ENCODE measurements around the gene SUV39H2. TPM values are rescaled to one million over a fixed set of nuclear protein-coding genes. Genes with fewer than 3 reads are reported as not detected.
"Not testable (repeated sequence)": the region's sequence is repeated elsewhere in the genome, so short reads cannot be mapped to it uniquely, and the experiment has no call there.

SUV39H2 gene
- total RNA-seq, 2 experiments from 2014 or later: 43.8 to 46.0 TPM

- Mint-ChIP-seq H3K9me3 (peaks cover 4% of the 10 kb centered on the region), H3K27me3 (no peaks in the 10 kb centered on the region), H3K27ac (no peak overlapping the region), H3K4me3 (no peak overlapping the region), H3K36me3 (peaks cover 56% of the 10 kb centered on the region), H3K4me1 (peaks cover 6% of the 10 kb centered on the region)
- DNase-seq: no peak
Observed at GRCh38 chr10:14905890-14906289, 27.2 kb downstream of the SUV39H2 start.

DNA sequence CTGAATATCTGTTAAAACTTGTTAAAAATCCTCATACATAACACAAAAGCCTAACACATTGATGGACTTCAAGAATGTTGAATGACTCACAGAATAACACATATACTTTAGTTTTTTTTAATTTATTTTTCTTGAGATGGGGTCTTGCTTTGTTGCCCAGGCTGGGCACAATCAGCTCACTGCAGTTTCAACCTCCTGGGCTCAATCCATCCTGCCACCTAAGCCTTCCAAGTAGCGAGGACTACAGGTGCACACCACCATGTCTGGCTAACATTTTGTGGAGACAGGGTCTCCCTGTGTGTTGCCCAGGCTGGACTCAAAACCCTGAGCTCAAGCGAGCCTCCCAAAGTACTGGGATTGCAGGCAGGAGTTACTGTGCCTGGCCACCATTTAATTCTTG, 28.1 kb downstream of the SUV39H2 start:
- Mint-ChIP-seq H3K4me3 (no peak overlapping the region), H3K27me3 (no peaks in the 10 kb centered on the region), H3K27ac (no peak overlapping the region), H3K4me1 (peaks cover 6% of the 10 kb centered on the region), H3K9me3 (peaks cover 4% of the 10 kb centered on the region), H3K36me3 (peaks cover 64% of the 10 kb centered on the region)
- DNase-seq: no peak

DNA sequence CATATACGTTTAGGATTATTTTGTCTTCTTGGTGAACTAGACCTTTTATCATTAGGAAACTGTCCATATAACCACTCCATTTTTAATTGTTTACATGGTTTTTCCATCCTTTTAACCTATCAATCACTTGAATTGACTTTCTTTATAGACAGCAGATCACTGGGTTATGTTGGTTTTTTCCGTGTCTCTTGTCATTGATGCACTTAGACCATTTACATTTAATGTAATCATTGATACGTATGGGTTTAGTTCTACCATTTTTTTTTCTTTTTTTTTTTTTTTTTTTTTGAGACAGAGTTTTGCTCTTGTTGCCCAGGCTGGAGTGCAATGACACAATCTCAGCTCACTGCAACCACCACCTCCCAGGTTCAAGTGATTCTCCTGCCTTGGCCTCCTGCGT, 28.9 kb downstream of the SUV39H2 start:
- not testable (repeated sequence) for H3K9me3 Mint-ChIP-seq, H3K27ac Mint-ChIP-seq, H3K4me1 Mint-ChIP-seq, H3K27me3 Mint-ChIP-seq, DNase-seq, H3K4me3 Mint-ChIP-seq
- peaks cover 67% of the 10 kb centered on the region for H3K36me3 Mint-ChIP-seq

DNA sequence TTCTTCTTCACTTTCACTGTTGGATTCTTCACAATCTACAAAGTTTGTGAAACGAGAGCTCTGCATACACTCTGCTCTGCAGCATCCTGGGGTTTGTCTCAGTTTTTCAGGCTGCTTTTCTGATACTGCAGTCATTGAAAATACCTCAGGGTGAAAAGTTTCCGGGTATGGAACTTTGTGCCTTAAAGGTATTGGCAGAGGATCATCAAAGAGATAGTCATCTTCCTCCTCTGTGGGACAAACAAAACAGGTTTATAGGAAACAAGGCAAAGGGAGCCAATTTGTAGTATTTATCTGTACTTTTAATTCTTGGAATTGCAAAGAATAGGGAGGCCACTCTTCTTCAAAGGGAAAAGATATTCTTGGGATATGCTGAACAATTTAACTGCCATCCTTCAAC, 30.4 kb downstream of the SUV39H2 start:
- no peak for DNase-seq
- Mint-ChIP-seq H3K4me3 (no peak overlapping the region), H3K36me3 (peaks cover 79% of the 10 kb centered on the region), H3K27me3 (no peaks in the 10 kb centered on the region), H3K9me3 (peaks cover 4% of the 10 kb centered on the region), H3K4me1 (peaks cover 6% of the 10 kb centered on the region), H3K27ac (no peak overlapping the region)

DNA sequence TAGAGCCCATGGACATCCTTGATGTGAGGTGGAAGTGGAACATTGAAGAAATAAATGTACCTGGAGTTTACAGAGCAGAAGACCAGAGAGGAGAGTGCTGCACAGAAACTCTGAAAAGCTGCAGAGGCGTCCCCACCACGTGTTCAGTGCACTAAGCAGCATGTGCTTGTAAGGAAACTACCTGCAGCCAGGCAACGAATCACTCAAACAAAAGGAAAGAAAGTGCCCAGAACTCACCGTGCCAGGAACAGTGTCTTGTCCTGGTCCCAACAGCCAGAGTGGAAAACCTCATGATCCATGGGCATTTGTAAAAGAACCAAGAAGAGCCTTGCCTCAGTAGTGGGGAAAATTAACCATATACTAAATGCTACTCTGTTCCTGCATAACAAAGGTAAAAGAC, 32.3 kb downstream of the SUV39H2 start:
- Mint-ChIP-seq H3K9me3 (peaks cover 4% of the 10 kb centered on the region), H3K4me1 (peaks cover 6% of the 10 kb centered on the region), H3K4me3 (no peak overlapping the region), H3K36me3 (peaks cover 79% of the 10 kb centered on the region), H3K27ac (peak overlapping the region; percentile 1), H3K27me3 (no peaks in the 10 kb centered on the region)
- no peak for DNase-seq

DNA sequence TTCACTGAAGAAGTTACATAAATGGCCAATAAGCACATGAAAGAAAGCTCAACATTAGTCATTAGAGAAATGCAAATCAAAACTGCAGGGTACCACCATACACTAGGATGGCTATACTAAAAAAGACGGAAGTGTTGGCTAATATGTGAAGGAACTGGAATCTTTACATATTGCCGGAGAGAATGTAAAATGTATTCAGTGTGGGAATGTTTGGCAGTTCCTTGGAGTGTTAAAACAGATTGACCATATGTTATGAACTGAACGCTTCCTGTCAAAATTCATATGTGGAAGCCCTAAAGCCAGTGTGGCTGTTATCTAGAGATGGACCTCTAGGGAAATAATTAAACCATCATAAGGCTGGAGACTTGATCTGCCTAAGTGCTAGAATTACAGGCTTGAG, 33.1 kb downstream of the SUV39H2 start:
- H3K27me3 Mint-ChIP-seq: no peaks in the 10 kb centered on the region
- peaks cover 8% of the 10 kb centered on the region for H3K9me3 Mint-ChIP-seq
- no peak overlapping the region for H3K4me3 Mint-ChIP-seq
- H3K27ac Mint-ChIP-seq: no peak overlapping the region
- peaks cover 6% of the 10 kb centered on the region for H3K4me1 Mint-ChIP-seq
- peaks cover 85% of the 10 kb centered on the region for H3K36me3 Mint-ChIP-seq
- DNase-seq: no peak

DNA sequence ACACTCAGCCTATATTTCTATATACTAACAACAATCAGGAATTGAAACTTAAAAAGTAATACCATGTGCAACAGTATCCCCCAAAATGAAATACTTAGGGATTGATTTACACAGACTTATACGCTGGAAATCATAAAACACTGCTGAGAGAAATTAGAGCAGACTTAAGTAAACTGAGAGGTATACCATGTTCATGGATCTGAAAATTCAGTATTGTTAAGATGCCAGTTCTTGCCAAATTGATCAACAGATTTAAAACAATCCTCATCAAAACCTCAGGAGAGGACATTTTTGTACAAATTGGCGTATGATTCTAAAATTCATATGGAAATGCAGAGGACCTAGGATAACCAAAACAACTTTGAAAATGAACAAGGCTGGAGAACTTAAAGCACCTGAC, 37.9 kb downstream of the SUV39H2 start:
- Mint-ChIP-seq H3K27me3 (no peaks in the 10 kb centered on the region), H3K4me3 (no peak overlapping the region), H3K9me3 (peaks cover 10% of the 10 kb centered on the region), H3K4me1 (peaks cover 13% of the 10 kb centered on the region), H3K36me3 (peaks cover 87% of the 10 kb centered on the region), H3K27ac (no peak overlapping the region)
- no peak for DNase-seq

- Mint-ChIP-seq H3K4me3 (no peak overlapping the region), H3K27me3 (no peaks in the 10 kb centered on the region), H3K27ac (no peak overlapping the region), H3K36me3 (peaks cover 88% of the 10 kb centered on the region), H3K9me3 (peaks cover 10% of the 10 kb centered on the region), H3K4me1 (peaks cover 13% of the 10 kb centered on the region)
- no peak for DNase-seq
Observed at GRCh38 chr10:14917827-14918226, 39.2 kb downstream of the SUV39H2 start.

DNA sequence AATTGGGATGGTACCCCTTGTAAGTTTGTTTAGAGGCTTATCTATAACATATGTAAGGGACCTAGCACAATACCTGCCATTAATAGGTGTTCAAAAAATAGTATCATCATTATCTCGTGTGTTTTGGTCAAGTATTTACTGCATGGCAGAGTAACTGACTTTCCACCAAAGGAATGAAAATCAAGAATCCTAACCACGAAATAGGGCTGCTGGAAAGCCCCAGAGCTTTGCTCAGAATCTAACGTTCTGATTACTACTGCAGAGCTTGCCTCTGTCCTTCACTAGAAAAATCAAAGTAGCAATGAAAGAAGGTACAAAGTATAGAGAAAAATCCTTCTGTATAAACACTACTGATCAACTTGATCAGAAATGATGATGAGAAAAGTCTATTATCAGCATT, 40.3 kb downstream of the SUV39H2 start:
- peaks cover 79% of the 10 kb centered on the region for H3K36me3 Mint-ChIP-seq
- DNase-seq: no peak
- peaks cover 13% of the 10 kb centered on the region for H3K4me1 Mint-ChIP-seq
- H3K27me3 Mint-ChIP-seq: no peaks in the 10 kb centered on the region
- H3K4me3 Mint-ChIP-seq: no peak overlapping the region
- H3K9me3 Mint-ChIP-seq: peaks cover 10% of the 10 kb centered on the region
- no peak overlapping the region for H3K27ac Mint-ChIP-seq

DNA sequence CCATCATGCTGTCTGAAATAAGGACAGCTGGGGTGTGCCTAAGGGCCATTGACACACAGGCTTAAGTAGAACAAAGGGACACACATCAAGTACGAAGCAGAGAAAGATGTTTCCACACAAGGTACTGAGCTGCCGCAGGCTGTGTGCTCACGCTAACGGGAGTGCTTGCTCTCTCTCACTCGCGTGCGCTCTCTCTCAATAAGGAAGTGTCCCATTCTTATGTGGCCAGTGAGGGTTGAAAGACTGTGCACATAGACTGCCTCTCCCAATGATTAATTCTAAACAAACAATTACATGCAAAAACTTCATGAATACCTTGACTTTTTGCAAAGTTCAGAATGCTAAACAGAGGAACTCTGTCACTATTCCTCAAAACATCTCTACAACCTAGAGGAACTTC, 45.3 kb downstream of the SUV39H2 start:
- H3K4me3 Mint-ChIP-seq: no peak overlapping the region
- peaks cover 59% of the 10 kb centered on the region for H3K36me3 Mint-ChIP-seq
- no peak overlapping the region for H3K27ac Mint-ChIP-seq
- no peak for DNase-seq
- H3K27me3 Mint-ChIP-seq: no peaks in the 10 kb centered on the region
- no peaks in the 10 kb centered on the region for H3K9me3 Mint-ChIP-seq
- H3K4me1 Mint-ChIP-seq: peaks cover 8% of the 10 kb centered on the region

DNA sequence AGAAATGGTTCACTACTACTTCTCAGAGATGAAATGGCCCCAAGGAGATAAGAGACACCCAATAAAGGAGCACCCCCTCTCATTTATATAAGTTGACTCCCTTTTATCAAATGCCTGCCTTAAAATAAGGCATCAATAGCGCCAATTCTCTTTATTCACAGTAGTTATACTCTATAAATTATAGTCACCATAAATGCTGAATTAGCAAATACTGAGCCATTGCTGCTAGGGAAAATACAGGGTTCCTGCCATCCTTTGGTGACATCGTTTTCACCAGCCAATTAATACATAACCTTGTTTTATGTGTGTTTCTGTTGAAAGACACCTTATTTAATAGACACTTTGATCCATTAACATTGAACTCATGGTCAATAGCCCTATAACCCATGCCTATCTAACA, 46.6 kb downstream of the SUV39H2 start:
- Mint-ChIP-seq H3K4me3 (no peak overlapping the region), H3K36me3 (peaks cover 48% of the 10 kb centered on the region), H3K27me3 (no peaks in the 10 kb centered on the region), H3K27ac (no peak overlapping the region), H3K9me3 (no peaks in the 10 kb centered on the region), H3K4me1 (peaks cover 3% of the 10 kb centered on the region)
- no peak for DNase-seq

DNA sequence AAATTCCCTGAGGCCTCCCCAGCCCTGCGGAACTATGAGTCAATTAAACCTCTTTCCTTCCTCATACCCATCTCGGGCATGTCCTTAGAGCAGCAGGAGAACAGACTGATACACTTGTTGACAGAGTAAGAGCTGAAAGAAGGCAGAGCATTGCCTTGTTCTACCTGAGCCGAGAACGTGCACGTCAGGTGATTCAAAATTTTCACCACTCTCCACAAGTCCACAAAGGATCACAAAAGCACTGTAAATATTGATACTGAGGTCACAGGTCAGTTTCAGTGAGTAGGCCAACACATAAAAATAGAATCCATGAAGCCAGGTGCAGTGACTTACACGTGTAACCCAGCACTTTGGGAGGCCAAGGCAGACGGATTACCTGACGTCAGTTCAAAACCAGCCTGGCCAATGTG, 47.4 kb downstream of the SUV39H2 start:
- no peaks in the 10 kb centered on the region for H3K27me3 Mint-ChIP-seq
- no peak for DNase-seq
- H3K9me3 Mint-ChIP-seq: no peaks in the 10 kb centered on the region
- peaks cover 3% of the 10 kb centered on the region for H3K4me1 Mint-ChIP-seq
- H3K27ac Mint-ChIP-seq: no peak overlapping the region
- no peak overlapping the region for H3K4me3 Mint-ChIP-seq
- H3K36me3 Mint-ChIP-seq: peaks cover 41% of the 10 kb centered on the region

- no peak overlapping the region for H3K4me3 Mint-ChIP-seq
- no peak overlapping the region for H3K27ac Mint-ChIP-seq
- H3K36me3 Mint-ChIP-seq: peaks cover 37% of the 10 kb centered on the region
- DNase-seq: no peak
- peaks cover 3% of the 10 kb centered on the region for H3K4me1 Mint-ChIP-seq
- no peaks in the 10 kb centered on the region for H3K27me3 Mint-ChIP-seq
- H3K9me3 Mint-ChIP-seq: no peaks in the 10 kb centered on the region
Observed at GRCh38 chr10:14926722-14927416, 48.2 kb downstream of the SUV39H2 start.

GRCh38 chr10:14930610-14931009, 51.9 kb downstream of the SUV39H2 start:
- Mint-ChIP-seq H3K27me3 (no peaks in the 10 kb centered on the region), H3K36me3 (peaks cover 41% of the 10 kb centered on the region), H3K9me3 (no peaks in the 10 kb centered on the region), H3K4me3 (no peak overlapping the region), H3K27ac (no peak overlapping the region), H3K4me1 (peaks cover 3% of the 10 kb centered on the region)
- no peak for DNase-seq

- H3K9me3 Mint-ChIP-seq: no peaks in the 10 kb centered on the region
Observed at GRCh38 chr10:14936584-14936983, 57.9 kb downstream of the SUV39H2 start.

GRCh38 chr10:14938971-14939370, 60.3 kb downstream of the SUV39H2 start:
- peak; percentile 43 for DNase-seq
- not testable (repeated sequence) for H3K4me3 Mint-ChIP-seq, H3K9me3 Mint-ChIP-seq, H3K27ac Mint-ChIP-seq, H3K4me1 Mint-ChIP-seq, H3K27me3 Mint-ChIP-seq
- peaks cover 16% of the 10 kb centered on the region for H3K36me3 Mint-ChIP-seq

More at GRCh38 chr10:14936584-14936983, 57.9 kb downstream of the SUV39H2 start:
- H3K4me1 Mint-ChIP-seq: peaks cover 4% of the 10 kb centered on the region
- no peak overlapping the region for H3K4me3 Mint-ChIP-seq
- DNase-seq: no peak
- H3K27me3 Mint-ChIP-seq: no peaks in the 10 kb centered on the region
- peaks cover 30% of the 10 kb centered on the region for H3K36me3 Mint-ChIP-seq
- H3K27ac Mint-ChIP-seq: no peak overlapping the region
